H1 (cell line): ENCODE measurements around the gene RPUSD1. TPM values are rescaled to one million over a fixed set of nuclear protein-coding genes. Genes with fewer than 3 reads are reported as not detected.

ENCODE experiments used
- SIRT6 ChIP-seq: IDR thresholded peaks from one replicate; pipeline ENCODE4 v1.7.1; 2012; ENCODE audit warnings: low read length, inconsistent platforms
- polyA plus RNA-seq, 7 experiments: library from polyadenylated mRNA; depleted of rRNA in 3 of 7; stranded (reverse) in 5 of 7; unstranded in 2 of 7; fragments of >200 nt in 5 of 7; fragments of 200-250 nt in 2 of 7; gene quantifications; 1 replicate in 5 of 7; 2 replicates in 1 of 7; 4 replicates in 1 of 7; pipeline versions ENCODE4 v1.2.1 to v1.2.3, GENCODE V29; 2011 to 2013; ENCODE audit warnings: missing spikeins in 2 of 7, mixed read lengths in 2 of 7
- total RNA-seq: library from RNA; stranded (reverse); fragmentation: NEBNext Ultra II Directional; extraction: Animal tissue kit (Norgen Biotek cat#: 25700); gene quantifications from 2 replicates; pipeline ENCODE4 v1.2.1, GENCODE V29; 2021

Gene RPUSD1
- total and polyA plus RNA-seq, 2 of the 8 experiments (the other 6 are each of a cell fraction or from before 2014, with no cell fraction given), result 32.2 to 61.8 TPM

GRCh38 chr16:787321-787966 lies 737 bp downstream of the RPUSD1 start (continued):
- TF ChIP-seq SIRT6, result no peak
